ENCODE data around the gene NPR2.

DNA sequence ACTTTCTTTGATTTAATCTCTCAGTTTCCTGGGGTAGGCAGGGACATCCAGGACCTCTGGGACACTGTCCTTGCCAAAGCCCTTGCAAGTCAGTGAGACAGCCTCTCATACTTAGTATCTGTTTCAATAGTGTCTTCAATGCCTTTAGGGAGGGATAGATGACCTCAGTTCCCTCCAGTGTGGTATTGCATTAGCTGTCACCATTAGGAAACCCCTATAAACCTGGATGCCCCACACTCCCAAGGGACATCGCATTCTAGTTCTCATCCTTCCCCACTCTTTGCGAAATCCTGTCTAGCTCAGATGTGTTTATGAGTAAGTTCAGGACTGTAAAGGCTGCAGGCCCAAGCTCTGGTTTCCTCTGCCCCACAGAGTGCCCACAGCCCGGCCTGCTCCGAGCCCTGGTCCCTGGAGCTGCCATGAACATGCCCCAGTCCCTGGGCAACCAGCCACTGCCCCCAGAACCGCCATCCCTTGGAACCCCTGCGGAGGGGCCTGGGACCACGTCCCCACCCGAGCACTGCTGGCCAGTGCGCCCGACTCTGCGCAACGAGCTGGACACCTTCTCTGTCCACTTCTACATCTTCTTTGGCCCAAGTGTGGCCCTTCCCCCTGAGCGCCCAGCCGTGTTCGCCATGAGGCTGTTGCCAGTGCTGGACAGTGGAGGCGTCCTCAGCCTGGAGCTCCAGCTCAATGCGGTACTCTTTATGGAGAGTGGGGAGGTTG, 50.8 kb downstream of the NPR2 start:
- TF ChIP-seq, protein P1, sequence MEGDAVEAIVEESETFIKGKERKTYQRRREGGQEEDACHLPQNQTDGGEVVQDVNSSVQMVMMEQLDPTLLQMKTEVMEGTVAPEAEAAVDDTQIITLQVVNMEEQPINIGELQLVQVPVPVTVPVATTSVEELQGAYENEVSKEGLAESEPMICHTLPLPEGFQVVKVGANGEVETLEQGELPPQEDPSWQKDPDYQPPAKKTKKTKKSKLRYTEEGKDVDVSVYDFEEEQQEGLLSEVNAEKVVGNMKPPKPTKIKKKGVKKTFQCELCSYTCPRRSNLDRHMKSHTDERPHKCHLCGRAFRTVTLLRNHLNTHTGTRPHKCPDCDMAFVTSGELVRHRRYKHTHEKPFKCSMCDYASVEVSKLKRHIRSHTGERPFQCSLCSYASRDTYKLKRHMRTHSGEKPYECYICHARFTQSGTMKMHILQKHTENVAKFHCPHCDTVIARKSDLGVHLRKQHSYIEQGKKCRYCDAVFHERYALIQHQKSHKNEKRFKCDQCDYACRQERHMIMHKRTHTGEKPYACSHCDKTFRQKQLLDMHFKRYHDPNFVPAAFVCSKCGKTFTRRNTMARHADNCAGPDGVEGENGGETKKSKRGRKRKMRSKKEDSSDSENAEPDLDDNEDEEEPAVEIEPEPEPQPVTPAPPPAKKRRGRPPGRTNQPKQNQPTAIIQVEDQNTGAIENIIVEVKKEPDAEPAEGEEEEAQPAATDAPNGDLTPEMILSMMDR (conservative IDR thresholded peaks at IDR 0.05 in 1 of 2, IDR thresholded peaks at IDR 0.05 in 1 of 2; ENCODE audit: extremely low read depth in 1 of 2, insufficient read depth in 1 of 2, low read depth in 1 of 2, low read length in 2 of 2) = no peak
- no peak for TF ChIP-seq EZH2 (IDR thresholded peaks at IDR 0.05; ENCODE audit: borderline replicate concordance, low read length)
